ENCODE results near the gene DARS1. TPM values are rescaled to one million over a fixed set of nuclear protein-coding genes. Genes with fewer than 3 reads are reported as not detected.

The DARS1 gene
- total RNA-seq, 1 experiment from 2014 or later = 85.3 TPM

DNA sequence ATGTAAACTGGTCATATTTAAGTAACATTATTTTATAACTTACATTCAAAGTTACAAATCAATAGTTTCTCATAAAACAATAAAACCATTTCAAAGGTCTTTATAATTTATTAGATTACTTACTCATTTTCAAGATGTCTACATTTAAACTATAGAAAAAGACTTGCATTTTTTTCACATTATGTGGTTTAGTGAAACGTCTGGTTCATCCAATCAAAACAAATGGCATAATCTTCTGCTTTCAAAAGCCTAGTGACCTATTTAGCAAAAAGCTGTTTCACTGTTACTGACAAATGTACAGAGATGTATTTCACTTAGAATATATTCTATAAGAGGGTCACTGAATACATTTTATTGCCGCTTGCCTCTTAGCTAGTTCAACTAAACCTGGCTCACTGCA is 59.9 kb downstream of the DARS1 start:
- BruUV-seq (replicated peaks) = no TSS peak
- ChIA-PET POLR2A (interaction anchor here (0.5 kb wide), 1 partner anchor 281 kb away, joined by 3 read pairs; no protein-coding TSS in a partner anchor), CTCF (no interaction called here)
- no peaks in the 10 kb centered on the region for H3K27me3 ChIP-seq (ENCODE audit: control insufficient read depth, insufficient read depth, low read length)
- peaks cover 19% of the 10 kb centered on the region for H3K36me3 ChIP-seq (ENCODE audit: control insufficient read depth, insufficient read depth, low read length)
- TF ChIP-seq, protein P1, sequence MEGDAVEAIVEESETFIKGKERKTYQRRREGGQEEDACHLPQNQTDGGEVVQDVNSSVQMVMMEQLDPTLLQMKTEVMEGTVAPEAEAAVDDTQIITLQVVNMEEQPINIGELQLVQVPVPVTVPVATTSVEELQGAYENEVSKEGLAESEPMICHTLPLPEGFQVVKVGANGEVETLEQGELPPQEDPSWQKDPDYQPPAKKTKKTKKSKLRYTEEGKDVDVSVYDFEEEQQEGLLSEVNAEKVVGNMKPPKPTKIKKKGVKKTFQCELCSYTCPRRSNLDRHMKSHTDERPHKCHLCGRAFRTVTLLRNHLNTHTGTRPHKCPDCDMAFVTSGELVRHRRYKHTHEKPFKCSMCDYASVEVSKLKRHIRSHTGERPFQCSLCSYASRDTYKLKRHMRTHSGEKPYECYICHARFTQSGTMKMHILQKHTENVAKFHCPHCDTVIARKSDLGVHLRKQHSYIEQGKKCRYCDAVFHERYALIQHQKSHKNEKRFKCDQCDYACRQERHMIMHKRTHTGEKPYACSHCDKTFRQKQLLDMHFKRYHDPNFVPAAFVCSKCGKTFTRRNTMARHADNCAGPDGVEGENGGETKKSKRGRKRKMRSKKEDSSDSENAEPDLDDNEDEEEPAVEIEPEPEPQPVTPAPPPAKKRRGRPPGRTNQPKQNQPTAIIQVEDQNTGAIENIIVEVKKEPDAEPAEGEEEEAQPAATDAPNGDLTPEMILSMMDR (IDR thresholded peaks at IDR 0.05) = no peak
- TF ChIP-seq, protein P2, sequence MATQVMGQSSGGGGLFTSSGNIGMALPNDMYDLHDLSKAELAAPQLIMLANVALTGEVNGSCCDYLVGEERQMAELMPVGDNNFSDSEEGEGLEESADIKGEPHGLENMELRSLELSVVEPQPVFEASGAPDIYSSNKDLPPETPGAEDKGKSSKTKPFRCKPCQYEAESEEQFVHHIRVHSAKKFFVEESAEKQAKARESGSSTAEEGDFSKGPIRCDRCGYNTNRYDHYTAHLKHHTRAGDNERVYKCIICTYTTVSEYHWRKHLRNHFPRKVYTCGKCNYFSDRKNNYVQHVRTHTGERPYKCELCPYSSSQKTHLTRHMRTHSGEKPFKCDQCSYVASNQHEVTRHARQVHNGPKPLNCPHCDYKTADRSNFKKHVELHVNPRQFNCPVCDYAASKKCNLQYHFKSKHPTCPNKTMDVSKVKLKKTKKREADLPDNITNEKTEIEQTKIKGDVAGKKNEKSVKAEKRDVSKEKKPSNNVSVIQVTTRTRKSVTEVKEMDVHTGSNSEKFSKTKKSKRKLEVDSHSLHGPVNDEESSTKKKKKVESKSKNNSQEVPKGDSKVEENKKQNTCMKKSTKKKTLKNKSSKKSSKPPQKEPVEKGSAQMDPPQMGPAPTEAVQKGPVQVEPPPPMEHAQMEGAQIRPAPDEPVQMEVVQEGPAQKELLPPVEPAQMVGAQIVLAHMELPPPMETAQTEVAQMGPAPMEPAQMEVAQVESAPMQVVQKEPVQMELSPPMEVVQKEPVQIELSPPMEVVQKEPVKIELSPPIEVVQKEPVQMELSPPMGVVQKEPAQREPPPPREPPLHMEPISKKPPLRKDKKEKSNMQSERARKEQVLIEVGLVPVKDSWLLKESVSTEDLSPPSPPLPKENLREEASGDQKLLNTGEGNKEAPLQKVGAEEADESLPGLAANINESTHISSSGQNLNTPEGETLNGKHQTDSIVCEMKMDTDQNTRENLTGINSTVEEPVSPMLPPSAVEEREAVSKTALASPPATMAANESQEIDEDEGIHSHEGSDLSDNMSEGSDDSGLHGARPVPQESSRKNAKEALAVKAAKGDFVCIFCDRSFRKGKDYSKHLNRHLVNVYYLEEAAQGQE (IDR thresholded peaks at IDR 0.05; ENCODE audit: insufficient read depth in 1 of 2, low read depth in 2 of 2, low read length in 1 of 2) = no peak
- TF ChIP-seq TCF7L2 (IDR thresholded peaks at IDR 0.05; ENCODE audit: low read depth, low read length) (no peak), POLR2AphosphoS5 (IDR thresholded peaks at IDR 0.05; ENCODE audit: low read depth, low read length) (no peak), SIN3A (IDR thresholded peaks at IDR 0.05; ENCODE audit: borderline replicate concordance, insufficient read depth, low read depth, low read length) (no peak)
- no peaks in the 10 kb centered on the region for H3K9me3 ChIP-seq (ENCODE audit: control insufficient read depth, insufficient read depth, low read depth, low read length)
- in situ Hi-C loops (cut with HindIII; ENCODE audit: low pct_unique_long_range_greater_than_20kb, low sequenced_read_pairs) = no loop called here
- intact Hi-C loops (cut with micrococcal nuclease; ENCODE audit: unreplicated experiment) = no loop called here
- ATAC-seq (no peak), DNase-seq (ENCODE audit: low read depth, low spot score) (no peak)
- H3K27ac ChIP-seq (ENCODE audit: low read length) = no peak overlapping the region
- H3K4me3 ChIP-seq (ENCODE audit: low read depth in 2 of 2, low read length in 2 of 2) = no peak overlapping the region
- no peaks in the 10 kb centered on the region for H3K4me1 ChIP-seq (ENCODE audit: control insufficient read depth, insufficient read depth, low read length)

DNA sequence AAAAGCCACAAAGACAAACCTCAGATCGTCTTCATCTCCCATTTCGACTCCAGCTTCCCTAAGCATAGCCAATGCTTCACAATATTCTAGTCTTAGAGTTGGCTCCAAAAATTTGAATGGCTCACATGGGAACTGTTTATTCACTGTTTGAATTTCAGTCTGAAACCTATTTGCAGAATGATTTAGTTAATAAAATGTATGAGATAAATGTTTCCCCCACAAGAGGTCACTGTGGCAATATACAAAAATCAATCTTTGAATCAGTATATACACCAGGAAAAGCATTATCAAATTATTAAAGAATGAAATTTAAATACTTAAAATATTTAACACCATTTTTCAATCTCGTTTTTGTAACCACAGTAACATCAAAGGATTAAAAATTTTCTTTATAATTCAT is 69.2 kb downstream of the DARS1 start:
- DNase-seq (ENCODE audit: low read depth, low spot score) (peak; percentile 13), ATAC-seq (no peak)
- intact Hi-C loops (cut with micrococcal nuclease; ENCODE audit: unreplicated experiment) = loop anchor here (10.0 kb wide), 1 partner anchor 199 kb away; the partner anchor contains the start of gene CXCR4
- BruUV-seq (replicated peaks) = no TSS peak
- Histone ChIP-seq H3K36me3 (ENCODE audit: control insufficient read depth, insufficient read depth, low read length) (peaks cover 22% of the 10 kb centered on the region), H3K27me3 (ENCODE audit: control insufficient read depth, insufficient read depth, low read length) (no peaks in the 10 kb centered on the region), H3K27ac (ENCODE audit: low read length) (no peak overlapping the region), H3K9me3 (ENCODE audit: control insufficient read depth, insufficient read depth, low read depth, low read length) (no peaks in the 10 kb centered on the region), H3K4me3 (ENCODE audit: low read depth in 2 of 2, low read length in 2 of 2) (no peak overlapping the region), H3K4me1 (ENCODE audit: control insufficient read depth, insufficient read depth, low read length) (no peaks in the 10 kb centered on the region)
- ChIA-PET POLR2A (no interaction called here), CTCF (no interaction called here)
- TF ChIP-seq TCF7L2 (IDR thresholded peaks at IDR 0.05; ENCODE audit: low read depth, low read length) = no peak
- TF ChIP-seq, protein P1 (IDR thresholded peaks at IDR 0.05) = peak; percentile 58; the same call in 1 of the 2 replicates
- in situ Hi-C loops (cut with HindIII; ENCODE audit: low pct_unique_long_range_greater_than_20kb, low sequenced_read_pairs) = no loop called here
